ENCODE data around the gene LBH. TPM values are rescaled to one million over a fixed set of nuclear protein-coding genes. Genes with fewer than 3 reads are reported as not detected.

Gene LBH
- total RNA-seq, 4 donors from 2014 or later: 120 to 1,007 (median 283) TPM

DNA sequence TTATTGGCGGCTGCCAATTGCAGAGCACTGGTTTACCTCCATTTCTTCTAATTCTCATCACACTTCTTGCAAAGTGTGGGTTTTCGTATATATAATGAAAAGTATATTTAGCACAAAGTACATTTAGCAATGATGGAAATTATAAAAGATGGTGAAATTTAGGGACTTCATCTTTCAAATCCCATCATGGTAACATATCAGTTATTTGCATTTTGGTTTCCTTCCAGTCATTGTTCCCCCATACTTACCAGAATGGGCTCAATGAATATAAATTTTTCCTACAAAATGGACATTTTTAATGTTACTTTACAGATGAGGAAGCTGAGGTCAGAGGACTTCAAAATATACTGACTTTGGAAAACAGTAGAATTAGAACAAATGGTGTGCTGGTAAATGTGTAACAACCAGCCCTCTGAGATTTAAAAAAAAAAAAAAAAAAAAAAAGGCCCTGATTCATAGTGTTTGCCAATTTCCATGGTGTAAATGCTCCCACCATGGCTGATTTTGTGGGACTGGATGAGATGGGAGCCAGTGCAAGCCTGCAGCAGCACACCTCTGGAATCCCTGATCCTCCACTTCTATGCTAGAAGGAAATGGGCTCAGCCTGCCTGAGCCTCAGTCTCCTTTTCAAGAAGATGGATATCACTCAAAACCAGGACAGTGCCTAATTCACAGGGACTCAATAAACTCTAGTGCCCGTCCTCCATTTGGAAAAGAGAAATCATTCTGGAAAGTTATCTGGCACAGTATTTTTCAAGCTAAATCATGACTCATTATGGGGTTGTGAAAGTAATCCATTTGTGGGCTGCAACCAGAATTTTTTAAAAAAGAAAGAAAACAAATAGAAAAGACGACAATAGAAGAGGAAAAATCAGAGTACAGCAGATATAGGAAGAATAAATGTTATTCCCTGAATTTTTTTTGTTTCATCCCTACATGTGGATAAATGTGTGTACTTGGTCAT is 34.0 kb downstream of the LBH start:
- DNase-seq (ENCODE audit: extremely low spot score): no peak
- no peak overlapping the region for H3K4me3 ChIP-seq
- no peak for TF ChIP-seq EP300 (IDR thresholded peaks at IDR 0.05)
- no peak for TF ChIP-seq POLR2AphosphoS5 (IDR thresholded peaks at IDR 0.05)
- TF ChIP-seq POLR2A (IDR thresholded peaks at IDR 0.05; ENCODE audit: low read depth): no peak
- TF ChIP-seq, protein P1, sequence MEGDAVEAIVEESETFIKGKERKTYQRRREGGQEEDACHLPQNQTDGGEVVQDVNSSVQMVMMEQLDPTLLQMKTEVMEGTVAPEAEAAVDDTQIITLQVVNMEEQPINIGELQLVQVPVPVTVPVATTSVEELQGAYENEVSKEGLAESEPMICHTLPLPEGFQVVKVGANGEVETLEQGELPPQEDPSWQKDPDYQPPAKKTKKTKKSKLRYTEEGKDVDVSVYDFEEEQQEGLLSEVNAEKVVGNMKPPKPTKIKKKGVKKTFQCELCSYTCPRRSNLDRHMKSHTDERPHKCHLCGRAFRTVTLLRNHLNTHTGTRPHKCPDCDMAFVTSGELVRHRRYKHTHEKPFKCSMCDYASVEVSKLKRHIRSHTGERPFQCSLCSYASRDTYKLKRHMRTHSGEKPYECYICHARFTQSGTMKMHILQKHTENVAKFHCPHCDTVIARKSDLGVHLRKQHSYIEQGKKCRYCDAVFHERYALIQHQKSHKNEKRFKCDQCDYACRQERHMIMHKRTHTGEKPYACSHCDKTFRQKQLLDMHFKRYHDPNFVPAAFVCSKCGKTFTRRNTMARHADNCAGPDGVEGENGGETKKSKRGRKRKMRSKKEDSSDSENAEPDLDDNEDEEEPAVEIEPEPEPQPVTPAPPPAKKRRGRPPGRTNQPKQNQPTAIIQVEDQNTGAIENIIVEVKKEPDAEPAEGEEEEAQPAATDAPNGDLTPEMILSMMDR (IDR thresholded peaks at IDR 0.05): no peak
- WGBS: 82% methylated on average over 4 of the region's 4 CpGs
- no peaks in the 10 kb centered on the region for H3K27me3 ChIP-seq
- peaks cover 0 to 4% (median 0%) of the 10 kb centered on the region in 4 donors for H3K9me3 ChIP-seq
- H3K36me3 ChIP-seq: peaks cover 0 to under 1% (median 0%) of the 10 kb centered on the region in 4 donors
- intact Hi-C loops (cut with DNase I): no loop called here
- peak overlapping the region in 2 of 4 donors; percentile 23 to 39 for H3K27ac ChIP-seq (replicated peaks in 1 of 4)
- H3K4me1 ChIP-seq: peaks cover 10 to 23% (median 18%) of the 10 kb centered on the region in 4 donors

DNA sequence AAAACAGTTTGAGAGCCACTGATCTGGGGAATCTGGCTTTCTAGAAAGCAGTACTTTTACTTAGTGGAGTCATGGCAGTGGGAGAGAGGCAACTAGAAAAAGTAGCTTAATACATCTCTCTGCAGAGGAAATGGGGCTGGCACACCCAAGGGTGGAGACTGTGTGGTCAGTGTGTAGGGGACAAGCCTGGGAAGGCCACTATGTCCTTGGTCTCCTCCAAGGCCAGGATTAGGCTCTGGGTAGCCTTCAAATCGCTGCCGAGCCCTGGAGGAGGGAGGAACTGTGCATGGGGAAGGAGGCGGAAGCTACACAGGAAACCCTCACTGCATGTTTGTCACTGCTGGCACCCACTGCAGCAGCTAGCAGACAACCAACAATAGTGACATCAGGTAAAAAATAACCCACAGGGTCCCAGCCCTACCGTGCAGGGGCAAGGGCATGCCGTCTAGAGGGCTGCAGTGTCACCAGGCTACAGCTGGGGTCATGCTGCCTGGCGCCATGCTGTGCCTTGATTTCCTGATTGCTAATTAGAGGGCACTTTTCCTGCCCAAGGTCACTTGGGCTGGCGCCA is 34.8 kb downstream of the LBH start:
- Histone ChIP-seq H3K4me3 (no peak overlapping the region), H3K27me3 (no peaks in the 10 kb centered on the region), H3K4me1 (peaks cover 10 to 23% (median 18%) of the 10 kb centered on the region in 4 donors), H3K9me3 (peaks cover 0 to 4% (median 0%) of the 10 kb centered on the region in 4 donors), H3K36me3 (no peaks in the 10 kb centered on the region), H3K27ac (replicated peaks in 1 of 4) (peak overlapping the region in 2 of 4 donors; percentile 23 to 39)
- intact Hi-C loops (cut with DNase I): no loop called here
- 94% methylated on average over 3 of the region's 7 CpGs for WGBS
- no peak for DNase-seq (ENCODE audit: extremely low spot score)
- TF ChIP-seq POLR2A (IDR thresholded peaks at IDR 0.05; ENCODE audit: low read depth) (no peak), POLR2AphosphoS5 (IDR thresholded peaks at IDR 0.05) (no peak), EP300 (IDR thresholded peaks at IDR 0.05) (no peak)
- TF ChIP-seq, protein P1 (IDR thresholded peaks at IDR 0.05): no peak

GRCh38 chr2:30266705-30267104 is 35.4 kb downstream of the LBH start:
- H3K36me3 ChIP-seq: no peaks in the 10 kb centered on the region
- no peak for DNase-seq (ENCODE audit: extremely low spot score)
- no peak overlapping the region for H3K27ac ChIP-seq (replicated peaks in 1 of 4)
- WGBS: 95% methylated on average over 5 of the region's 5 CpGs
- no peak overlapping the region for H3K4me3 ChIP-seq
- no peaks in the 10 kb centered on the region for H3K27me3 ChIP-seq
- peaks cover 10 to 23% (median 18%) of the 10 kb centered on the region in 4 donors for H3K4me1 ChIP-seq
- peaks cover 0 to 4% (median 0%) of the 10 kb centered on the region in 4 donors for H3K9me3 ChIP-seq
- intact Hi-C loops (cut with DNase I): no loop called here
- TF ChIP-seq POLR2A (IDR thresholded peaks at IDR 0.05; ENCODE audit: low read depth) (no peak), POLR2AphosphoS5 (IDR thresholded peaks at IDR 0.05) (no peak), EP300 (IDR thresholded peaks at IDR 0.05) (no peak)
- TF ChIP-seq, protein P1 (IDR thresholded peaks at IDR 0.05): no peak

DNA sequence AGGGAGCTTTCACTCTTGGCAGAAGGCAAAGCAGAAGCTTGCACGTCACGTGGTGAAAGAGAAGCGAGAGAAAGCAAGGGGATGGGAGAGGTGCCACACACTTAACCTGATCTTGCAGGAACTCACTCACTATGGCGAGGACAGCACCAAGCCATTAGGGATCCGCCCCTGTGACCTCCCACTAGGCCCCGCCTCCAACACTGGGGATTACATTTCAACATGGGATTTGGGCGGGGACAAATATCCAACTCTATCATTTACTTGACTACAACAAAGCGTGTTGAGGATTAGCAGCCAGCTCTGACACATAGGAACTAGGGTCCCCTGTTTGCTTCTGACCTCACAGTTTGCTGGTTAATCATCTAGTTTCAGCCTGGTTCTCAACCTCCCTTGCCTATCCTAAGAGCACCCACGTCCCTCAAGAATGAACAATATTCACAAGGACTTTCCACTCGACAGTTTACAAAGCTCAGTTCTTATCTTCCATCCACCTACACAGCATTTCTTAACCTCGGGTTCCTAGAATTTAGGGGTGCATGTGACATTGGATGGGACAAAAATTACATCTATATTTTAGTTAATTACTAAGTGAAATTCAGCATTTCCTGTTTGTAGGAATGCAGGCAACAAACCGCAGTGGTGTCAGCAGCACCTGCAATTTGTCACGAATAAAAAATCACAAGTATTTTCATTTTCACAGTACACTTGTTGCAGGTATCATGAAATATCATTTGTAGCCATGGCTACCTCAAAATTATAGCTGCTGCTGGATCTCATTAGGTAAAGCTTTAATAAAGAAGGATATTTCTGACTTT is 36.0 kb downstream of the LBH start:
- Histone ChIP-seq H3K9me3 (peaks cover 0 to 4% (median 0%) of the 10 kb centered on the region in 4 donors), H3K36me3 (no peaks in the 10 kb centered on the region), H3K27me3 (no peaks in the 10 kb centered on the region), H3K4me3 (no peak overlapping the region), H3K27ac (replicated peaks in 1 of 4) (no peak overlapping the region), H3K4me1 (peaks cover 10 to 23% (median 18%) of the 10 kb centered on the region in 4 donors)
- 95% methylated on average over 13 of the region's 13 CpGs for WGBS
- TF ChIP-seq, protein P1 (IDR thresholded peaks at IDR 0.05): no peak
- TF ChIP-seq POLR2AphosphoS5 (IDR thresholded peaks at IDR 0.05) (no peak), POLR2A (IDR thresholded peaks at IDR 0.05; ENCODE audit: low read depth) (no peak), EP300 (IDR thresholded peaks at IDR 0.05) (no peak)
- no peak for DNase-seq (ENCODE audit: extremely low spot score)
- intact Hi-C loops (cut with DNase I): no loop called here

Data from esophagus muscularis mucosa (tissue), 4 donors.